ENCODE measurements around the gene SLC27A3. TPM values are rescaled to one million over a fixed set of nuclear protein-coding genes. Genes with fewer than 3 reads are reported as not detected.

The SLC27A3 gene
- total RNA-seq, 1 experiment from 2014 or later = 14.4 TPM

- Histone ChIP-seq H3K27ac (no peak overlapping the region), H3K9me3 (ENCODE audit: insufficient read depth, low read depth) (no peaks in the 10 kb centered on the region), H2AFZ (no peak overlapping the region), H3K27me3 (ENCODE audit: insufficient read depth, low read depth) (no peaks in the 10 kb centered on the region), H3K79me2 (ENCODE audit: low read depth) (peaks cover 35% of the 10 kb centered on the region), H3K4me3 (no peak overlapping the region), H3F3A (ENCODE audit: insufficient read depth, low read depth) (peaks cover 29% of the 10 kb centered on the region; the same call in 1 of the 2 replicates), H4K20me1 (ENCODE audit: insufficient read depth) (no peaks in the 10 kb centered on the region), H3K4me1 (replicated peaks; ENCODE audit: insufficient read depth) (peaks cover 7% of the 10 kb centered on the region; the same call in 1 of the 2 replicates), H3K9me2 (ENCODE audit: insufficient read depth) (no peaks in the 10 kb centered on the region), H3K4me2 (no peak overlapping the region), H3K36me3 (ENCODE audit: low read depth) (0 out of 2 replicates have a peak, but pooled peaks cover 3% of the 10 kb centered on the region)
- no peak for TF ChIP-seq EZH2 (IDR thresholded peaks at IDR 0.05; ENCODE audit: low read depth)
- TF ChIP-seq, protein P1, sequence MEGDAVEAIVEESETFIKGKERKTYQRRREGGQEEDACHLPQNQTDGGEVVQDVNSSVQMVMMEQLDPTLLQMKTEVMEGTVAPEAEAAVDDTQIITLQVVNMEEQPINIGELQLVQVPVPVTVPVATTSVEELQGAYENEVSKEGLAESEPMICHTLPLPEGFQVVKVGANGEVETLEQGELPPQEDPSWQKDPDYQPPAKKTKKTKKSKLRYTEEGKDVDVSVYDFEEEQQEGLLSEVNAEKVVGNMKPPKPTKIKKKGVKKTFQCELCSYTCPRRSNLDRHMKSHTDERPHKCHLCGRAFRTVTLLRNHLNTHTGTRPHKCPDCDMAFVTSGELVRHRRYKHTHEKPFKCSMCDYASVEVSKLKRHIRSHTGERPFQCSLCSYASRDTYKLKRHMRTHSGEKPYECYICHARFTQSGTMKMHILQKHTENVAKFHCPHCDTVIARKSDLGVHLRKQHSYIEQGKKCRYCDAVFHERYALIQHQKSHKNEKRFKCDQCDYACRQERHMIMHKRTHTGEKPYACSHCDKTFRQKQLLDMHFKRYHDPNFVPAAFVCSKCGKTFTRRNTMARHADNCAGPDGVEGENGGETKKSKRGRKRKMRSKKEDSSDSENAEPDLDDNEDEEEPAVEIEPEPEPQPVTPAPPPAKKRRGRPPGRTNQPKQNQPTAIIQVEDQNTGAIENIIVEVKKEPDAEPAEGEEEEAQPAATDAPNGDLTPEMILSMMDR (conservative IDR thresholded peaks at IDR 0.05) = no peak
- POLR2A ChIA-PET (ENCODE audit: unreplicated experiment) = no interaction called here
- CTCF ChIA-PET = no interaction called here
- DNase-seq = no peak
- BruUV-seq (replicated peaks) = no TSS peak
- intact Hi-C loops (cut with micrococcal nuclease; ENCODE audit: unreplicated experiment) = no loop called here
These were observed 40.7 kb upstream of the SLC27A3 start for GRCh38 chr1:153734396-153735089.

DNA sequence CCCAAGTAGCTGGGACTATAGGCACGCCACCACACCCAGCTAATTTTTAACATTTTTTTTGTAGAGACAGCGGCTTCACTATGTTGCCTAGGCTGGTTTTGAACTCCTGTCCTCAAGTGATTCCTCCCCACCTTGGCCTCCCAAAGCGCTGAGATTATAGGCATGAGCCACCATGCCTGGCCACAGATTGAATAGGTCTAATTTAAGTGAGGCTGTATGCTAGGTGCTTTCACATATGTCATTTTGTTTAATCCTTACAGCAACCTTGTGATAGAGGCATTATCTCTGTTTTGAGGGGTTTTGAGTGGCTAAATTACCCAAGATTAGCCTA is 40.2 kb upstream of the SLC27A3 start:
- no peaks in the 10 kb centered on the region for H4K20me1 ChIP-seq (ENCODE audit: insufficient read depth)
- no peaks in the 10 kb centered on the region for H3K9me2 ChIP-seq (ENCODE audit: insufficient read depth)
- no peak overlapping the region for H2AFZ ChIP-seq
- H3K27ac ChIP-seq = no peak overlapping the region
- peaks cover 30% of the 10 kb centered on the region for H3K79me2 ChIP-seq (ENCODE audit: low read depth)
- intact Hi-C loops (cut with micrococcal nuclease; ENCODE audit: unreplicated experiment) = no loop called here
- no peaks in the 10 kb centered on the region for H3K9me3 ChIP-seq (ENCODE audit: insufficient read depth, low read depth)
- no peak for TF ChIP-seq EZH2 (IDR thresholded peaks at IDR 0.05; ENCODE audit: low read depth)
- TF ChIP-seq, protein P1 (conservative IDR thresholded peaks at IDR 0.05) = no peak
- no peak overlapping the region for H3K4me3 ChIP-seq
- CTCF ChIA-PET = no interaction called here
- POLR2A ChIA-PET (ENCODE audit: unreplicated experiment) = no interaction called here
- H3K27me3 ChIP-seq (ENCODE audit: insufficient read depth, low read depth) = no peaks in the 10 kb centered on the region
- H3K36me3 ChIP-seq (ENCODE audit: low read depth) = 0 out of 2 replicates have a peak, but pooled peaks cover 5% of the 10 kb centered on the region
- H3K4me1 ChIP-seq (replicated peaks; ENCODE audit: insufficient read depth) = peaks cover 2% of the 10 kb centered on the region; the same call in 1 of the 2 replicates
- no peak overlapping the region for H3K4me2 ChIP-seq
- H3F3A ChIP-seq (ENCODE audit: insufficient read depth, low read depth) = peaks cover 24% of the 10 kb centered on the region; the same call in 1 of the 2 replicates
- no TSS peak for BruUV-seq (replicated peaks)
- DNase-seq = no peak

DNA sequence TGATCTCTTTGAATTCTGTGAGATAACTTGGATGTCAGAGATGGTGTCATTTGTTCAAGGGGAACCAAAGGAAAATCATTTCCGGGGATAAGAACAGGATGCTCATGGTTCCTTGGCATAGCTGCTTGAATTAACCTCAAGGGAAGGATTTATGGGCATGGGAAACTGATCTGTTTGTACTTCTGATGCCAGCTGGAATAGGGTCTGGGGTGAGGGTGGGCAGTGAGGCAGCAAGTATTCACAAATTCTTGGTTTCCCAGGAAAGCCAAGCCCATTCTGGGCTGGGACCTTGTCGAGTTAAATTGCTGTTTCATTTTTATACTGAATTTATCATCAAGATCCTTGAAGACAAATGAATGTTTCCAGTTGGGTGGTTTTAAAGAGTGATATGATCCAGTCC is 33.2 kb upstream of the SLC27A3 start:
- Histone ChIP-seq H3F3A (ENCODE audit: insufficient read depth, low read depth) (no peaks in the 10 kb centered on the region; the same call in 1 of the 2 replicates), H3K27ac (no peak overlapping the region), H3K4me1 (replicated peaks; ENCODE audit: insufficient read depth) (no peaks in the 10 kb centered on the region), H4K20me1 (ENCODE audit: insufficient read depth) (no peaks in the 10 kb centered on the region), H3K9me2 (ENCODE audit: insufficient read depth) (no peaks in the 10 kb centered on the region), H2AFZ (no peak overlapping the region), H3K4me3 (no peak overlapping the region), H3K79me2 (ENCODE audit: low read depth) (no peaks in the 10 kb centered on the region), H3K4me2 (no peak overlapping the region), H3K9me3 (ENCODE audit: insufficient read depth, low read depth) (no peaks in the 10 kb centered on the region), H3K27me3 (ENCODE audit: insufficient read depth, low read depth) (no peaks in the 10 kb centered on the region), H3K36me3 (ENCODE audit: low read depth) (peaks cover 32% of the 10 kb centered on the region)
- CTCF ChIA-PET = no interaction called here
- POLR2A ChIA-PET (ENCODE audit: unreplicated experiment) = no interaction called here
- intact Hi-C loops (cut with micrococcal nuclease; ENCODE audit: unreplicated experiment) = no loop called here
- no TSS peak for BruUV-seq (replicated peaks)
- no peak for DNase-seq
- TF ChIP-seq, protein P1 (conservative IDR thresholded peaks at IDR 0.05) = no peak
- no peak for TF ChIP-seq EZH2 (IDR thresholded peaks at IDR 0.05; ENCODE audit: low read depth)
